Effector memory CD8-positive, alpha-beta T cell (primary cell): ENCODE results near the gene SMIM45.

ENCODE experiments used
- ATAC-seq: fragments of 150-1000 bp; cut with Tn5 transposase; replicated peaks from 2 replicates; pipeline ENCODE4 v1.10.0; 2021; ENCODE audit warnings: mild to moderate bottlenecking, moderate library complexity
- DNase-seq, 3 experiments: peaks; one replicate each; pipeline ENCODE4 v3.0.0; 2021
- H3K27ac Mint-ChIP-seq, 2 donors: one replicate each; pipeline ENCODE4 v1.8.0; 2022; ENCODE audit warnings: mild to moderate bottlenecking in 2 of 2, mixed read lengths in 2 of 2, moderate library complexity in 2 of 2
- H3K27me3 Mint-ChIP-seq, 2 donors: one replicate each; pipeline ENCODE4 v1.8.0; 2022; ENCODE audit warnings: mixed read lengths in 2 of 2
- H3K36me3 Mint-ChIP-seq: one replicate; pipeline ENCODE4 v1.8.0; 2022; ENCODE audit warnings: mild to moderate bottlenecking, moderate library complexity, mixed read lengths; ENCODE audit not compliant: insufficient read depth
- H3K4me1 Mint-ChIP-seq, 2 donors: one replicate each; pipeline ENCODE4 v1.8.0; 2022; ENCODE audit warnings: low read depth in 2 of 2, mixed read lengths in 2 of 2
- H3K4me3 Mint-ChIP-seq, 2 donors: one replicate each; pipeline ENCODE4 v1.8.0; 2022; ENCODE audit warnings: mild to moderate bottlenecking in 2 of 2, mixed read lengths in 2 of 2, moderate library complexity in 2 of 2
- H3K9me3 Mint-ChIP-seq, 2 donors: one replicate each; pipeline ENCODE4 v1.8.0; 2022; ENCODE audit warnings: mixed read lengths in 2 of 2

SMIM45 gene

DNA sequence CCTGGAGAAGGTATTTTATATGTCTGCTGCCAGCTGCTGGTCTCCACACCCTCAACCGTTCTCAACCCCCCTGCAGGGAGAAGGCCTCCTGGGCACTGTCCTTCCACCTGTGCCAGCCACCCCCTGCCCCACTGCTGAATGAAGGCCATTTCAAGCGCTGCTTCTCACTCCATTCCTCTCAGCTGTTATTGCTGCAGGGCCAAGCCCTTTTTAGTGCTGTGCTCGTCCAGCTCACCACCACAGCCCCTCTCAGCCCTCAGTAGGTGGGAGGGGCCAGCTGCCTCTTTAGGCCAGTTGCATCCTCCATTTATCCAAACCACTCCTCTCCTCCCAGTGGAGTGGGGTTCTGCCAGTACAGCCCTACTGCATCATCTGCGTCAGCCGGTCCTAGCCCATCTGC lies 44.9 kb downstream of the SMIM45 start:
- peaks cover 11 to 22% of the 10 kb centered on the region in 2 donors for H3K4me1 Mint-ChIP-seq
- peaks cover 0 to 1% of the 10 kb centered on the region in 2 donors for H3K9me3 Mint-ChIP-seq
- peaks cover 14 to 34% of the 10 kb centered on the region in 2 donors for H3K27me3 Mint-ChIP-seq
- no peak for ATAC-seq
- DNase-seq: no peak
- peaks cover 4% of the 10 kb centered on the region for H3K36me3 Mint-ChIP-seq
- no peak overlapping the region for H3K27ac Mint-ChIP-seq
- H3K4me3 Mint-ChIP-seq: no peak overlapping the region

DNA sequence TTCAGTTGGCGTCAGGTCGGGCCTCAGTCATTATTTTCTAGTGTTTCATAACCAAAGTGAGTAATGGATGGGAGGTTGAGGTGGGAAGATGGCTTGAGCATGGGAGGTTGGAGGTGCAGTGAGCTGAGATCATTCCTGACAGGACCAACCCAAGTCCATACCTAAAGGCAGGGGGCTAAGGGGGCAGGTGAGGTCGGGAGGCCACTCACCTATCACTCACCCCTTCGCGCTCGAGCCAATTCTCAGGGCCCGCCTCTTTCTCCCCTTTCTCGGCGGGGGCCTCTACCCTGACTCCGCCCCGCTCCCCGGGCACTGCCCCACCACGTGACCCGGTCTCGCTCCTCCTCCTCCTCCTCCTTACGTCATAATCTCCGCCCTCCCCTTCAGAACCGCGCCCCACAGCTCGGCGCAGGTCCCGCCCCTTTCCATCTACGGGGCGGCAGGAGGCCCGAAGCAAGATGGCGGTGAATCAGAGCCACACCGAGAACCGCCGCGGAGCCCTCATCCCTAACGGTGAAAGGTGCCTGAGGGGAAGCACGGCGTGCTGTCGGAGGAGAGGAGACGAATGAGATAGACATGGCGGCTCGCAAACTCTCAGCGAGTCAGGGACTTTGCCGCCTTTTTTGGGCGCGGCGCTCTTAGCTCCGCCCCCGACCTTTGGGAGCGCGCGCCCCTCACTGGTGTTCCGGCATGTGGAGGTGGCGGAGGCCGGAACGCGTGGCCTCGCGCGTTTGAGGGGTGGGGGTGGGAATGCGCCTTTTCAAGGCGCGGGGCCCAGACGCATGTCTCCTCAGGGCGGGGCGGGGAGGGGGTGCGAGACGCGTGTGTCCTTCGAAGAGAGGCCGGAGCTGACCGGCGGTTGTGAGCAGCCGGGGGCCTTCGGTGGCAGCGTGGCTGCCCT lies 46.7 kb downstream of the SMIM45 start, which contains the start of gene WBP2NL:
WBP2NL (plus strand) TSS at position 428 of the 901 bp plus-strand sequence; CDS start at position 459, 31 bp downstream.
- Mint-ChIP-seq H3K4me3 (peak within 1 kb of the TSS; percentile 80 to 86), H3K4me1 (peaks cover 11 to 22% of the 10 kb centered on the region in 2 donors), H3K27me3 (peaks cover 7 to 25% of the 10 kb centered on the region in 2 donors), H3K27ac (peak within 1 kb of the TSS; percentile 83 to 84), H3K36me3 (peaks cover 4% of the 10 kb centered on the region), H3K9me3 (peaks cover 0 to 1% of the 10 kb centered on the region in 2 donors)
- peak; percentile 84 to 93 (median 85) for DNase-seq
- peak; percentile 96 for ATAC-seq

DNA sequence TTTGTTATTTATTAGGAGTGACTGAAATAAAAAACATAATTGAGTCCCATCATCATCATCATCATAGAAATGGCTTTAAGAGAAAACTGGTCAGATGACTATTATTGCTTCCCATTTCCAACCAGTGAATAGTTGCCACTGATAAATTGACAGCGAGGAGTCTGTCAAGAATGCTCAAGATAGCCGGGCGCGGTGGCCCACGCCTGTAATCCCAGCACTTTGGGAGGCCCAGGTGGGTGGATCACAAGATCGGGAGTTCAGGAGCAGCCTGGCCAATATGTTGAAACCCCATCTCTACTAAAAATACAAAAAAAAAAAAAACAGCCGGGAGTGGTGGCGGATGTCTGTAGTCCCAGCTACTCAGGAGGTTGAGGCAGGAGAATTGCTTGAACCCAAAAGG lies 48.5 kb downstream of the SMIM45 start:
- H3K4me1 Mint-ChIP-seq: peaks cover 11 to 22% of the 10 kb centered on the region in 2 donors
- DNase-seq (no peak), ATAC-seq (no peak)
- H3K4me3 Mint-ChIP-seq: peak overlapping the region in 1 of 2 donors; percentile 86
- peaks cover 0 to 1% of the 10 kb centered on the region in 2 donors for H3K9me3 Mint-ChIP-seq
- H3K36me3 Mint-ChIP-seq: peaks cover 4% of the 10 kb centered on the region
- peaks cover 0 to 18% of the 10 kb centered on the region in 2 donors for H3K27me3 Mint-ChIP-seq
- H3K27ac Mint-ChIP-seq: no peak overlapping the region

DNA sequence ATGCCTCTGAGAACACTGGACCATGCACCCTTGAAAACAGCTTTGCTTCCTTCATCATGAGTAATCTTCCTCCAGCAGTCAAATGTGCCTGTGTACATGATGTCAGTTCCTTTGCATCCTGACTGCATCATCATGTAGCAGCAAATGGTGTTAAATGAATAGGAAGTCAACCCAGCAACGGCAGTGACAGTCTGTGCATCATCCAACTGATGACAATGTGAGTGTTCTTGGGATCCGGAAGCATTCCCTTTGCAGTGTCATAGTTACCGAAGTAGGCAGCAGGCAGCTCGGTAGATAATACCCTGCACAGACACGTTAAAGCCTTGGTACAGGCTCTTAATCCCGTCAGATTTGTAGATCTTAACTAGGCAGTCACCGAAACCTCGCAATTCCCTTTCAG lies 49.2 kb downstream of the SMIM45 start:
- no peak overlapping the region for H3K4me3 Mint-ChIP-seq
- peaks cover 11 to 22% of the 10 kb centered on the region in 2 donors for H3K4me1 Mint-ChIP-seq

DNA sequence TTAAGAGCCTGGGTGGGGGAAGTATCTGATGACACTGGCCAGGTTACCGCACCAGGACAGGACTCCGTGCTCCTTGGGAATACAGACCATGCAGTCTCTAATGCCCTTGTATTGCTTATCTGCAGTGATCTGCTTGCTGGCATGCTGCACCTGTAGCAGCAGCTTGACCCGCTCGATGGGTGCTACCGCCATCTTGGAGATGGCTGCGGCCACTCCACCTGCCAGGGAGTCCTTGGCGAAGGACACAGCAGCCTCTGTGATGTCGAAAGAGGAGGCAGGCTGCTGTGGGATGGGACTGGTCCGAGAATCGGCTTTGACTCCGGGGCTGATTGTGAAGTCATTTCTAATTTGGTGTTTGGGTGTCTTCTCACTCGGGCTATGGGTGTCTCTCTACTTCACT lies 49.8 kb downstream of the SMIM45 start:
- Mint-ChIP-seq H3K27me3 (peaks cover 0 to 16% of the 10 kb centered on the region in 2 donors), H3K4me1 (peaks cover 11 to 22% of the 10 kb centered on the region in 2 donors), H3K9me3 (peaks cover 0 to 1% of the 10 kb centered on the region in 2 donors), H3K27ac (no peak overlapping the region), H3K4me3 (no peak overlapping the region), H3K36me3 (peaks cover 4% of the 10 kb centered on the region)
- no peak for ATAC-seq
- no peak for DNase-seq

More for the DNA sequence above, 49.2 kb downstream of the SMIM45 start:
- ATAC-seq (no peak), DNase-seq (no peak)
- Mint-ChIP-seq H3K9me3 (peaks cover 0 to 1% of the 10 kb centered on the region in 2 donors), H3K27me3 (peaks cover 0 to 18% of the 10 kb centered on the region in 2 donors), H3K36me3 (peaks cover 4% of the 10 kb centered on the region), H3K27ac (no peak overlapping the region)

DNA sequence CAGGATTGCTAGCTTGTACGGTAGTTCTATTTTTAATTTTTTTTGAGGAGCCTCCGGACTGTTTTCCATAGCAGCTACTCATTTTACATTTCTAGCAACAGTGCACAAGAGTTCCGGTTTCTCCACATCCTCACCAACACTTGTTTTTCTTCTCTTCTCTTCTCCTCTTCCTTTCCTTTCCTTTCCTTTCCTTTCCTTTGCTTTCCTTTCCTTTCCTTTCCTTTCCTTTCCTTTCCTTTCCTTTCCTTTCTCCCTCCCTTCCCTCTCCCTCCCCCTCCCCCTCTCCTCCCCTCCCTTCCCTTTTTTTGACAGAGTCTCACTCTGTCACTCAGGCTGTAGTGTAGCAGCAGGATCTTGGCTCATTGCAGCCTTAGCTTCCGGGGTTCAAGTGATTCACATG lies 56.0 kb downstream of the SMIM45 start:
- ATAC-seq (no peak), DNase-seq (no peak)
- H3K9me3 Mint-ChIP-seq: peaks cover 0 to 3% of the 10 kb centered on the region in 2 donors
- H3K36me3 Mint-ChIP-seq: no peaks in the 10 kb centered on the region
- H3K4me1 Mint-ChIP-seq: no peaks in the 10 kb centered on the region
- H3K4me3 Mint-ChIP-seq: no peak overlapping the region
- H3K27me3 Mint-ChIP-seq: no peaks in the 10 kb centered on the region
- H3K27ac Mint-ChIP-seq: no peak overlapping the region
